ENCODE measurements around the gene UPF1.

The UPF1 gene

DNA sequence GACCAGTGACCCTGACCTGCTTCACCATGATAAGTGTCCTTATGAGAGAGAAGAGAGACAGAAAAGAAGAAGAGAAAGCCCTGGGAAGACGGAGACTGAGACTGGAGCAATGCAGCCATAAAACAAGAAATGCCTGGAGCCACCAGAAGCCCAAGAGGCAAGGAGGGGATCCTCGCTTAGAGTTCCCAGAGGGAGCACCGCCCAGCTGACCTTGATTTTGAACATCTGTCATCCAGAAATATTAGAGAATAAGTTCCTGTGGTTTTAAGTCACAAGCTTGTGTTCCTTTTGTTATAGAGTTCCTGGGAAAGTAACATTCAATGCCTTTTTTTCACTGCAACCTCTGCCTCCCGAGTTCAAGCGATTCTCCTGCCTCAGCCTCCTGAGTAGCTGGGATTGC lies 44.0 kb downstream of the UPF1 start:
- DNase-seq (ENCODE audit: low spot score): peak; percentile 70

DNA sequence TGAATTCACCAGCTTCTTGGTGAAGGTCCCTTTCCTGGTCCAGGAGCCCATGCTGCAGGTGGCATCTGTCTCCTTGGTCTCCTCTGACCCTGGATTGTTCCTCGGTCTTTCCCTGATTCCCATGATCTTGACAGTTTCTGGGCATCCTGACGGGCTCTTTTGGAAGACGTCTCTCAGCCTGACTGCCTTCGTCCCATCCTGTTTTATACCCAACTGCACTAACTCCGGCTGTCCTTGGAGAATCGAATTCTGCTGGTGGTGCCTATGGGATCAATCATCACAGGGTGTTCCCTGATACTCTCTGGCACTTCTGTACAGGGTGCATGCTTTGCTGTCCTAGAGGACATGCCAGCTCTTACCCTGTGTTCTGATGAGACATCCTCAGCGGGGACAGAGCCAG lies 45.1 kb downstream of the UPF1 start:
- no peak for DNase-seq (ENCODE audit: low spot score)

DNA sequence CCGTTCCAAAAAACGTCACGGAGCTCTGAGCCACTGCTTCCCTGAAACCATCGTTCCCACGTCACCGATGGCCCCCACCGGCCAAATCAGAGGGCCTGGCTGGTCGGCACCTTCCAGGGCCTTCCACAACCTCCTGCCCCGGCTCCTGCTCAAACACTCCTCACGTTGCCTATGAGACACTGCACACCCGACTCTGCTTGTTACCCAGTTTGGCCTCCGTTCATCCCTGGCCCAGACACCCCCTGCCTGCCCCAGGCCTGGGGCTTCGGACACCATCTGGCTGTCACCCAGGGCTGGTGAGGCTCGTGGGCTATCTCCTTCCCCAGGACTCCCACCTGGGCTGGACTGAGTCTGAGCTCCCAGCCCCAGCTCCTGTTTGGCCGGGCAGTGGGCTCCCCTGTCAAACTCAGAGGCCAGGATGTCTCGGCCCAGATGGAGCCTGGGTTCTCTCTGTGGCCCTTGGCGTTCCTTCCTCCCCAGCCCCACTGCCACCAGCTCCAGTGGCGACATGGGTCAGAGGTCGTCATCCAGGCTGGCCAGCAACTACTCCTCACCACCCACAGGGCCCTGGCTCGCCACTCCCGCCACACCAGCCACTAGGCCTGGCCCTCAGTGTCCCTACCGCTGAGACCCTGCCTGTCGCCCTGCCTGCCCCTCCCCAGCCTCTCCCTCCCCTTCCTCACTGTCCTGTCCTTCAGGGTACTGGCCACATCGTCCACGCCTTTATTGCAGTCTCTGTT lies 46.5 kb downstream of the UPF1 start:
- DNase-seq (ENCODE audit: low spot score): no peak

DNA sequence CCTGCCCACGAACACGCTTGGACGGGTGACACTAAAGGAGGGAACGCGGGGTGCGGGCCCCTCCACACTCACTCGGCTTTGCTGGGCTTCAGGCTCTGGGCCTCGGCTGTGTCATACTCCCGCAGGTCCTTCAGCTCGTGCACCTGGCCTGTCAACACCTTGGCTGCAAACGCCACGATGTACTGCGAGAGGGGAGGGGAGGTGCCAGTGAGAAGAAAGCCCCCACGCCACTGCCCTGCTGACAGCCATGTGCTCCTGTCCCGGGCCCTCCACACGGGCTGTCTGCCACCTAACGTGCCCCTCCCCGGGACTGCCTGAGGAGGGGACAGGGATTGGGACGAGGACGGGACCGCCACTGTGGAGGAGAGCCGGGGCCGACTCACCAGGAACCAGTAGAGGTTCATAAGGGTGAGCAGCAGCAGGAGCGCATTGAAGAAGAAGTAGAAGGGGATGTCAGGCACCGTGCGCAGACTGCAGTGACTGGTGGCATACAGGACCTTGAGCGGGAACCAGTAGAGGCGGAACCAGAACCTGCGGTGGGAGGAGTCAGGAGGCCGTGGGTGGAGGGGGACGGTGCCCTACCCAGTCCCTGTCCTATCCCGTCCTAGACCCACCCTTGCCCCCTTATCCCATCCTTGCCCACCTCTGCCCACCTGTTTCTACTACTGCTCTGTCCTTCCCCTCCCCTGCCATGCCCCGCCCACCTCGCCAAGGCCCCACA lies 47.3 kb downstream of the UPF1 start:
- no peak for DNase-seq (ENCODE audit: low spot score)

DNA sequence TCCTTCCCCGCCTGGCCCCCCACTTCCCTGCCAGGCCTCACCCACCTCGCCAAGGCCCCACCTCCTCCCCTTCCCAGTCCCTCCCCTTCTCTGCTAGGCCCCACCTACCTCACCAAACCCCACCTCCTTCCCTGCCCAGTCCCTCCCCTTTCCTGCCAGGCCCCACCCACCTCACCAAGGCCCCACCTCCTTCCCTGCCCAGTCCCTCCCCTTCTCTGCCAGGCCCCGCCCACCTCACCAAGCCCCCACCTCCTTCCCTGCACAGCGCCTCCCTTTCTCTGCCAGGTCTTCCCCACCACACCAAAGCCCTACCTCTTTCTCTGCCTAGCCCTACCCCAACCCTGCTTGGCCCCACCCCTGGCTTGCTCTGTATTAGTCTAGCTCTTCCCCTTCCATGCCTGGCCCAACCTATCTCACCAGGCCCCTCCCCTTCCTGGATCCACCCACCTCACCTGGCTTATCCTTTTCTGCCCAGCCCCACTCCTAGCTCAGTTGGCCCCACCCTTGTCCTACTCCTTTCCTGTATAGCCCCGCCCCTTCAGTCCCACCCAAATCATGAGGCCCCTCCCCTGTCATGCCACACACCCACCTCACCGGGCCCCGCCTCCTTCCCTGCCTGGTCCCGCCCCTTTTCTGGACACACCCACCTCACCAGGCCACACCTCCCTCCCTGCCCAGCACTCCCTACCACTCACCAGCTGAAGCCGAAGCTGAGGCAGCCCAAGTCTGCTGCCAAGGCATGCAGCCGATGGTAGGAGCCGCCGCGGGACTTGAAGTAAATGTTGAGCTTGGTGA lies 48.0 kb downstream of the UPF1 start:
- peak; percentile 50 for DNase-seq (ENCODE audit: low spot score)

DNA sequence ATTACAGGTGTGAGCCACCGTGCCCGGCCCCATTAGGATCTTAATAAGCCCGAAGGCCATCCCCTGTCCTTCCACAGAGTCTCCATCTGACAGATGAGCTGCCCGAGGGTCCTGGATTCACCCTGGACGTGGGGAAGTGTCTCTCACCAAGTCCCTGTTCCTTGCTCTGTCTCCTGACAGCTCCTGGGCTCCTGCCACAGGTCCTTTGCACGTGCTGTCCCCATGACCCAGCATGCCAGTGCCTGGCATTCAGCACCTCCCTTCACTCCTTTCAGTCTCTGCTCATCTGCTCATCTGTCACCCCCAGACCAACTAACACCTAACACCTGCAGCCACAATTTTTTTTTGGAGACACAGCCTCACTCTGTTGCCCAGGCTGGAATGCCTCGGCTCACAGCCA lies 49.7 kb downstream of the UPF1 start:
- DNase-seq (ENCODE audit: low spot score): no peak

DNA sequence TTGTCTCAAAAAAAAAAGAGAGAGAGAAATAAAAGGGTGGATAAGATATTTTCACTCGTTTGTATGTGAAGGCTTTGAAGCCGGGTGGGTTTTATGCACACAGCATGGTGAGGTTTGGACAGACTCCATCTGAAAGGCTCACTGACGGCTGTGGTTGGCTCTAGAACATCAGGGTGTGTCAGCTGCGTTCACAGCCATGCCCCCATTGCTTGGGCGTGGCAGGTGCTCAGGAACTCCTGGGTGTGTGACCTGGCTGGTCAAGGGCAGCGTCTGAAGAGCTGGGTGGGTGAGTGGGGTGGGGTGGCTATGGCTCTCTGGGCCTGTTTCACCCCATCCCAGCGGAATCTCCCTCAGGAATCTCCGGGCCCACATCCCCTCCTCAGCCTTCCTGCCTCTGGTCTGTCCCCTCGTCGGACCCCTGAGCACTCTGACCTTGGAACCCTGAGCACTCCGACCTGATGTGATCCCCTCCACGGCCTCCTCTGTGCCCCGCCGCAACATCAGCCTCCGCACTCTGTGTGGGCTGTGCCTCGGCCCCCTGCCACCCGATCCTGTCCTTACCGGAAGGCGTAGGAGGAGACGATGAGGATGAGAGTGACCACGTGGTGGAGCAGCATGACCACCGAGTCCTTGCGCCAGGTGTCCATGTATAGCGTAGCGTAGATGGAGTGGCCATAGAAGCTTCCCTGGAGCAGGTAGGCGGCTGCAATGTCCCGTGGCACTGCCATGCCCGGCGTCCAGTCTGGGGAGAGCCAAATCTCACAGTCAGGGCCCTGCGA lies 52.0 kb downstream of the UPF1 start:
- no peak for DNase-seq (ENCODE audit: low spot score)

DNA sequence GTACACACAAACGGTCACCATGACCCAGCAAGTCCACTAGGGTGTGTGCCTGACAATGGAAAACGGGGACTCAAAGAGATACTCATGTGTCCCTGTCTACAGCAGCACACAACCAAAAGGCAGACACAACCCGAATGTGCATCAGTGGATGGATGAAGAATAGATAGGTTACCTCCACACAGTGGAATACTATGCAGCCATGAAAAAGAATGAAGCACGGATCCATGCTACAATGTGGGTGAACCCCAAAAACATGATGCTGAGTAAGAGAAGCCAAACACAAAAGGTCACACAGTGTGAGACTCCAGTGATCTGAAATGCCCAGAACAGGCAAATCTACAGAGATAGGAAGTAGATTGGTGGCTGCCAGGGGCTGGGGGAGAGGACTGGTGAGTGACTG lies 55.2 kb downstream of the UPF1 start:
- no peak for DNase-seq (ENCODE audit: low spot score)

DNA sequence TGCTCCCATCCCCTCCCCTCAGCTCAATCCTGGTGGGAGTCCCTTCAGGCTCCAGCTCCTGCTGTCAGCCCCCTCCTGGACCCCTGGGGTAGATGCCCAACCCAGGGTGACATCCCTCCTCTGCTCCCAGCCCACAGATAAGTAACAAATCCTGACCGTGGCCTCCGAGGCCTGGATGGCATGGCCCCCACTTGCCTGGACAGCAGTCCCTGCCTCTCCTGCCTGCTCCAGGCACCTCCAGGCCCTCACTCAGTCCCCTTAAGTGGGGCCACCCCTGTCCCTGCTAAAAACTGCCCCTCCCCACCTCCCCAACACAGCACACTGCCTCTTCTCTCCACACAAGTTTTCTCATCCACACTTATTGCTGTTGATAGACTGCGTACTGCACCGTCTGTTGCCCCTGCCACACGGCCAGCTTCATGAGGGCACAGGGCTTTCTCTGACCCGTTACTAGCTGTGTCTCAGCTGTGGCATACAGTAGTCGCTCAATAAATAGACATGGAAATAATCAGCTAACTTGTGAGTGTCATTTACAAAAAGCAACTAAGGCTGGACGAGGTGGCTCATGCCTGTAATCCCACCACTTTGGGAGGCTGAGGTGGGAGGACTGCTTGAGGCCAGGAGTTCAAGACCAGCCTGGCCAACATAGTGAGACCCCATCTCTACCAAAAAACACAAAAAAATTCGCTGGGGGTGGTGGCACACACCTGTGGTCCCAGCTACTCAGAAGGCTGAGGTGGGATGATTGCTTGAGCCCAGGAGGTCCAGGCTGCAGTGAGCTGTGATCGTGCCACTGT lies 58.4 kb downstream of the UPF1 start:
- DNase-seq (ENCODE audit: low spot score): no peak

DNA sequence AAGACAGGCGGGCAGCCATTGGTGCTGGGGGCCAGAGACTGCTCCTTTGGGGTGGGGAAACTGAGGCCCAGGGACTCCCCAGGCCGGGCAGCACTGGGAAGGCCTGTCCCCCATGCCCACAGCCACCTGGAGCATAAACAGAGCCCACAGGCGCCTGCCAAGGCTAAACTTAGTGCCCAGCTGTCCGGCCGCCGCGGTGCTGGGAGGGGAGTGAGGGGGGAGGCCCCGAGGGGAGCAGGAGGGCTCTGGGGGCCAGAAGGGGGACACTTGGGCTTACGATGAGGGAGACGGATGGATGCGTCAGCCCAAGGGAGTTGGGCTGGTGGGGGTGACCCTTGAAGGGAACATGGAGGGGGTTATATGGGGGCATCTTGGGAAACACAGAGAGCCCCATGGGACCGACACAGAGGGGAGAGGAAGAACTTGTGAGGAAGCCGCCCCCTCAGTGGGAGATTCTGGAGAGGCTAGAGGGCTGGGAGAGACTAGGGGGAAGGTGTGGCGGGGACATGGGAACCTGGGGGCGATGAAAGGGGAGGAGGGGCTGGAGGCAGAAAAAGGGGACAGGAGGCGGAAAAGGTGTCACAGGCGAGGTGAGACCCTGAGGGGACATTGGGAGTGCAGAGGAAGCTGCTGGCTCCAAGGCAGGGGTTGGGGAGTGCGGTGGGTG lies 62.0 kb downstream of the UPF1 start:
- no peak for DNase-seq (ENCODE audit: low spot score)

DNA sequence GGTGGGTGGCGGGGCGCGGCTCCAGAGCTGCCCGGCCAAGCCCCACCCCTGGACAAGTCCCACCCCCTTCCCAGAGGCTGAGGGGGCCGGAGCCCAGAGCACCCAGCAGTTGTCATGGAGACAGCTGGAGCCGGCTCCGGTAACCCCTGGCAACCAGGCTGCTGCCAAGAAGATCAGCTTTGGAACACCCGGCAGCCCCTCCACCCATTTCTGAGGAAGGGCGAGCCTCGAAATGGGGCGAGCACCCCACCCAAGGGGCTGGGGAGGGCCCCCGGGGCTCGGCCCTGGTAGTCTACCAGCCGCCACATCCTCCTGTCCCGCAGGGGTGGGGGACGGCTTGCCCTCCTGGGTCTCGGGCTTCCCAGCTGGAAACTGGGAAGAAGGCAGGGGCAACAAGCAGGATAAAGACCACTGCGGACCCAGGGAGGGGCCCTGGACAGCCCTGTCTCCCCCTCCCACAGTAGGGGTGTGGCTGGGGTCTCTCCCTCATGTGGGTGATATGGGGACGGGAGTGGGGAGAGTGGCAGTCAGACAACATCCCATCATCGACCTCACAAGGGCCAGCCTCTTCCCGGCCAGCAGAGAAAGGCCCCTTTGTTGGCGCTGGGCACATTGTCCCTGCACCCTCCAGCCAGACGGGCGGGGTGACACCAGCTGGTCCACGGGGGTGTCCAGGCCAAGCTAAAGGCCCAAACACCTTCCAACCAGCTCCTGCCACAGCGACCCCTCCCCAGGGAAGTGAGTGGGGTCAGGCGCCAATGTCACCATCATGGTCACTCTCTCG lies 62.7 kb downstream of the UPF1 start:
- DNase-seq (ENCODE audit: low spot score): peak; percentile 46

DNA sequence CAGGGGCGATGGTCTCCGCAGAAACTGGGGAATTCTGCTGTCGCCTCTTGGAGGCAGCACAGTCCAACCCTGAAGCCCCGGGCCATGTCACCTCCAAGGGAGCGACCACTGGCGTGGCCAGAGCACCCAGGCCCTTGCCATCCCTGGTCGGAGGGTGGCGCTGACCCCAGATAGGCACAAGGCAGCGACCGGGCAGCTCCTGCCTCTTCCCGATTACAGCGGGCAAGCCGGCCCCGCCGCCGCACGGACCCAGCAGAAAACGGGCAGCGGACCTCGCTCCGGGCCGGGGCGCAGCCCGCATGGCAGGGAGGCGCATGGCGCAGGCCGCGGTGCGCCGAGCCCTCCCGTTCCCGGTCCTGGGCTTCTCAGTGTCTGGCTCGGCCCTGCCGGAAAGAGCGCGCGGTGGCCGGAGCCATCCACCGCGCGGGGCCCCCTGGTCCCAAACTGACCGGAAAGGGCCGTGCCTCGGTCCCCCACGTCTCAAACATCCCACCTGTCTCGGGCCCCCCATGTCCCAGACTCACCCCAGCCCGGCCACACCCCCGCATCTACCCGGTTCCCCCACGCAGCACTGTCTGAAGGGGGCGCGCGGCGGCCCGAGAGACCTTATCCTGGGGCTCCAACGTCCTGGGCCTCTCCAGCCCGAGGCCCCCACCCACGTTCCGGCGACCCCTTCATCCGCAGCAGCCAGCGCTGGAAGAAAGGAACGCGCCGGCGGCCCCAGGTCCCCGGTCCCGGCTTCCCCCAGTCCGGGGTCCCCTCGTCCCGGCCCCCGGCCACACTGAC lies 63.5 kb downstream of the UPF1 start:
- peak; percentile 65 for DNase-seq (ENCODE audit: low spot score)

DNA sequence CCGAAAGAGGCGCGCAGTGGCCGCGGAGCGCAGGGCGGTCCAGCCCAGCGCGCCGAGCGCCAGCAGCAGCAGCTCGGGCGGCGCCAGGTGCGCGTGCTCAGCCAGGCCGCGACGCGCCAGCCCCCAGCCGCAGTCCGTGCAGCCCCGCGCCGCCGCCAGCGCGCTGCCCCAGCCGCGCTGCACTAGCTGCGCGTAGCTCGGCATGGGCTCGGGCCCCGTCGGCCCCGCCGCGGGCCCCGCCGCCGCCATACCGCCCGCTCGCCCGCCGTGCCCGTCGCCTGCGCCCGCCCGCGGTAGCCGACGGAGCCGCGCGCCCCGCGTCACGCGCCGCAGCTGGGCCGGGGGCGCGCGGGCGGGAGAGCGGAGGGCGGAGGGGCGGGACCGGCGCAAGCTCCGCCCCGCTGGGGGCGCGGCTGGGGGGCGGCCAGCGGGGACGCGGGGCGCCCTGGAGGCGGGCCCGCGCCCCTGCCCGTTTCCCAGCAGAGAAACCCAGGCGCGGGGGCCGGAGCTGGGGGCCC lies 64.1 kb downstream of the UPF1 start, which contains the start of gene CERS1:
TSS of gene CERS1 (minus strand) at position 335 of the 518 bp plus-strand sequence. CDS start at position 249, 86 bp downstream.
- peak; percentile 55 for DNase-seq (ENCODE audit: low spot score)

DNA sequence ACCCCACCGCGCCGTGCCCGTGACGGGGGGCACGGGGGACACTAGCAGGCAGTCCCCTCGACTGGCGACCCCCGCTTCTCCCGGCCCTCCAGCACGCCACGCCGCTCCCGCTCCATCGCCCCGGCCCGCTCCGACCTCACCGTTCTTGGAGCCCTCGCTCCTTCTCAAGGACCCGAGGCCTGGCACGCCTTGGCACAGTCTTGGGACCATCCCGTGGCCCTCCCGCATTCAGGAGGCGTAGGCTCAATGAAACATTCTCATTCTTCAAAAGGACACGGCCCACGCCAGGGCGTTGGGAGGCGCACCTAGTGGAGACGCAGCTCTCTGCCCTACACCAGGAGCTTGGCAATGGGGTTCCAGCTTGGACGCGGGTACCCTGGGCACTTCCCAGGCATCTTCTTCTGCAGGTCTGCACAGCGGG lies 64.7 kb downstream of the UPF1 start:
- peak; percentile 41 for DNase-seq (ENCODE audit: low spot score)

DNA sequence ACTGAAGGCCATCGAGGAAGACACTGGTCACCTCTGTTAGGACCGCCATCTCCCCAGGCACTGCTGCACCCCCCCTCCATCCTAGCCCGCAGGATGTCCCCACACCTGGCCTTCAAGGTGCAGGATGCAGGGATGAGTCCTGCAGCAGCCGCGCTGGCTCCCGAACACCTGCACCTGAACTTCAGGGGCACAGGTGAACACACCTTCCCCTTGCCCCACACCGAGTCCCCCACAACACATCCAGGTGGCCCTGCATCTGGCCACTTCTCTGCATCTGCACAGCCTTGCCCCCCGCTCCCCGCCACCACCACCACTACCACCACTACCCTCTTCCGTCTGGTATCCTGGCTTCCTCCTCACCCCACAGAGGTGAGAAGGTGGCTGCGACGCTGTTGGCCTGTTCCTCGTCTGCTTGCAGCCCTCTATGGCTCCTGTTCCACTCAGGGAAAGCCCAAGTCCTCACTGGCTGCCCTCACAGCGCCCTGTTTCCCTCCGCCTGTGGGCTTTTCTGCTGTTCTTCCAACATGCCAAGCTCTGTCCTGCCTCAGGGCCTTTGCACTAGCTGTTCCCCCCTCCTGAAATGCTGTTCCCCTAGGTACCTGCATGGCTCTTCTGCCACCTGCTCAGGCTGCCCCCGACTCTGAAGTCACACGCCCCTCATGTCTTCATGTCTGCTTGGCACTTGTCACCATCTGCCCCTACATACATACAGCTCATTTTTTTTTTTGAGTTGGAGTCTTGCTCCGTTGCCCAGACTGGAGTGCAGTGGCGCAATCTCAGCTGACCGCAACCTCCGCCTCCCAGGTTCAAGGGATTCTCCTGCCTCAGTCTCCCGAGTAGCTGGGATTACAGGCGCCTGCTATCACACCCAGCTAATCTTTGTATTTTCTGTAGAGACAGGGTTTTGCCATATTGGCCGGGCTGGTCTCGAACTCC lies 65.6 kb downstream of the UPF1 start:
- no peak for DNase-seq (ENCODE audit: low spot score)

DNA sequence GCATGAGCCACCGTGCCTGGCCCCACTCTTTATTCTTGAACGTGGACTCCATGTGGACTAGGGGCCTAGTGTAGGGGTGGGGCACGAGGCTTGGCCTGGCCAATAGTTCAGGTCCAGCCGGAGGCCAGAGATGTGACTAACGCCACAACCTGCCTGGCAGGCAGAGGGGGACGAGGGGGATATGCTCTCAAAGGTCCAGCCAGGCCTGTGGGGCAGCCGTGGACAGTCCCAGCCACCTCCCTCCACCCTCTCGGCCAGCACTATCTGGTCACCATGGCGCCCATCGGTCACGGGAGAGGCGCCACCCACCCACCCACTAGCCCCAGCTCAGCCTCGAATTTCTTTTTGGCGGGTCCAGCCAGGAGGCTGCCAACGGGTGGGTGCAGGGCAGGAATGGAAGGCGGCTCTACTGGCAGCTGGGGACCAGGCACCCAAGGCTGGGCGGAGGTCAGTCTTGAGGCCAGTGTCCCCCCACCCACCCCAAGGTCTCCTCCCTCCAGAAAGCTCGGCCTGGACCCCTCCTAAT lies 66.4 kb downstream of the UPF1 start:
- DNase-seq (ENCODE audit: low spot score): no peak

All from GM03348 (cell line).